Endodermal cell (in vitro differentiated cells): ENCODE data around the gene KRTAP5-6. TPM values are rescaled to one million over a fixed set of nuclear protein-coding genes. Genes with fewer than 3 reads are reported as not detected.
A peak's percentile ranks its signal among the peaks of the same experiment; 100 is the strongest.

Experiments
- DNase-seq: peaks from one replicate; pipeline ENCODE4 v3.0.0-alpha.2; 2017
- H3K27ac ChIP-seq: 2 replicates; pipeline ENCODE4 v1.5.1; 2013; ENCODE audit warnings: mild to moderate bottlenecking, low read depth, low read length, moderate library complexity
- H3K27me3 ChIP-seq: 2 replicates; pipeline ENCODE4 v1.6.1; 2013; ENCODE audit warnings: mild to moderate bottlenecking, low read length, moderate library complexity; ENCODE audit not compliant: insufficient read depth, control insufficient read depth, poor library complexity, severe bottlenecking
- H3K36me3 ChIP-seq: 2 replicates; pipeline ENCODE4 v1.7.0; 2013; ENCODE audit warnings: mild to moderate bottlenecking, low read length, moderate library complexity; ENCODE audit not compliant: control insufficient read depth, insufficient read depth
- H3K4me1 ChIP-seq: one replicate; pipeline ENCODE4 v1.7.0; 2013; ENCODE audit warnings: low read length; ENCODE audit not compliant: control insufficient read depth, insufficient read depth
- H3K4me3 ChIP-seq: 2 replicates; pipeline ENCODE4 v1.5.1; 2013; ENCODE audit warnings: mild to moderate bottlenecking, low read length, moderate library complexity
- H3K9ac ChIP-seq: 2 replicates; pipeline ENCODE4 v1.6.1; 2013; ENCODE audit warnings: mild to moderate bottlenecking, low read length, moderate library complexity; ENCODE audit not compliant: poor library complexity, severe bottlenecking; ENCODE audit errors: extremely low read depth
- H3K9me3 ChIP-seq: 2 replicates; pipeline ENCODE4 v1.6.1; 2013; ENCODE audit warnings: mild to moderate bottlenecking, low read length, moderate library complexity; ENCODE audit not compliant: control insufficient read depth
- H3K27ac Mint-ChIP-seq: 2 replicates; pipeline ENCODE4 v1.8.0; 2020; ENCODE audit warnings: mixed read lengths
- H3K27me3 Mint-ChIP-seq: 2 replicates; pipeline ENCODE4 v1.8.0; 2021; ENCODE audit warnings: mild to moderate bottlenecking, mixed read lengths; ENCODE audit not compliant: insufficient read depth
- H3K36me3 Mint-ChIP-seq: 2 replicates; pipeline ENCODE4 v1.8.0; 2020; ENCODE audit warnings: low read depth, mixed read lengths
- H3K4me1 Mint-ChIP-seq: 2 replicates; pipeline ENCODE4 v1.8.0; 2020; ENCODE audit warnings: mixed read lengths
- H3K4me3 Mint-ChIP-seq: 2 replicates; pipeline ENCODE4 v1.8.0; 2020; ENCODE audit warnings: mild to moderate bottlenecking, moderate library complexity, mixed read lengths
- H3K9me3 Mint-ChIP-seq: 2 replicates; pipeline ENCODE4 v1.8.0; 2020; ENCODE audit warnings: mild to moderate bottlenecking, mixed read lengths
- CTCF ChIP-seq: fragments of 200-600 bp; sonication (generic); conservative IDR thresholded peaks from 2 replicates; pipeline ENCODE4 v1.5.0; 2021; ENCODE audit warnings: antibody characterized with exemption, mild to moderate bottlenecking
- WGBS, 2 experiments: methylation state at CpG; one replicate each; pipeline versions ENCODE4 v1.1.5 to v1.1.7; 2013; ENCODE audit warnings: missing lambda C conversion rate in 2 of 2, mixed read lengths in 1 of 2; ENCODE audit not compliant: insufficient coverage in 1 of 2, insufficient read length in 1 of 2; 5-methylcytosine and 5-hydroxymethylcytosine counted together
- total RNA-seq, 2 donors: library from RNA; stranded (reverse); fragmentation: NEBNext Ultra II Directional in 1 of 2; extraction: Animal tissue kit (Norgen Biotek cat#: 25700) in 1 of 2; gene quantifications; 2 replicates in 1 of 2; 3 replicates in 1 of 2; pipeline ENCODE4 v1.2.1, GENCODE V29; 2021

Gene KRTAP5-6
- total RNA-seq, 2 donors from 2014 or later = not detected

DNA sequence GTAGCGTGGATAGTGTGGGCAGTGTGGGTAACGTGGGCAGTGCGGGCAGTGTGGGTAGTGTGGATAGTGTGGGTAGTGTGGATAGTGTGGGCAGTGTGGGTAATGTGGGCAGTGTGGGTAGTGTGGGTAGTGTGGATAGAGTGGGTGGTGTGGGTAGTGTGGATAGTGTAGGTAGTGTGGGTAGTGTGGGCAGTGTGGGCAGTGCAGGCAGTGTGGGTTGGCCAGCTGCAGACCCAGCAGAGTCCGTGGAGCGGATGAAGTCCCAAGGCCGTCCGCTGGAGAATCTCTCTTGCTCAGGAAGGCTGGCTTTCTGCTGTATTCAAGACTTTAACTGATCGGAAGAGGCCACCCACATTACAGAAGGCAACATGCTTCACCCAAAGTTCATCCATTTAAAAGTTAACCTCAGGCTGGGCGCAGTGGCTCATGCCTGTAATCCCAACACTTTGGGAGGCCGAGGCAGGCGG lies 26.1 kb upstream of the KRTAP5-6 start:
- WGBS, 2 experiments = 73 to 92% methylated on average over 2 to 11 of the region's 11 CpGs
- no peak for DNase-seq
- Mint-ChIP-seq H3K4me3 (no peak overlapping the region), H3K36me3 (no peaks in the 10 kb centered on the region), H3K27me3 (peaks cover 63% of the 10 kb centered on the region), H3K4me1 (peaks cover 9% of the 10 kb centered on the region), H3K27ac (no peak overlapping the region), H3K9me3 (no peaks in the 10 kb centered on the region)
- Histone ChIP-seq H3K4me1 (peaks cover 6% of the 10 kb centered on the region), H3K27ac (no peak overlapping the region), H3K9me3 (no peaks in the 10 kb centered on the region), H3K27me3 (peaks cover 61% of the 10 kb centered on the region), H3K36me3 (no peaks in the 10 kb centered on the region), H3K9ac (no peak overlapping the region), H3K4me3 (no peak overlapping the region)
- TF ChIP-seq CTCF = no peak

DNA sequence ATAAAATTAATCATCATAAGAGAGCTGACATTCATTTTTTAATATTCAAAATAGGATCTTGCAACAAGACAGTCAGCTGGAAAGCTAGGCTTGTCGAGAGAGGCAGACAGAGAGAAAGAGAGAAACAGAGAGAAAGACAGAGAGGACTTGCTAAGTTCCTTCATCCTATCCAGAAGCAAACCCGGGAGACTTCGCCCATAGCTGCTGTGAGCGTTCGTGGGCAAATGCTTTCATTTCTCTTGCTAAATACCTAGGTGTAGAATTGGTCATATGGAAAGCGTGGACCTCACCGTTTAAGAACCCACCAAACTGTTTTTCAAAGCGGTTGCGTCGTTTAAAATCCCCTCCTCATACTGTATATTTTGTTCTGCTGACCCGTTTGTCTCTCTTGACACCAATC lies 25.3 kb upstream of the KRTAP5-6 start:
- Histone ChIP-seq H3K36me3 (no peaks in the 10 kb centered on the region), H3K4me3 (no peak overlapping the region), H3K4me1 (peaks cover 6% of the 10 kb centered on the region), H3K27ac (no peak overlapping the region), H3K9ac (no peak overlapping the region), H3K9me3 (no peaks in the 10 kb centered on the region), H3K27me3 (peaks cover 61% of the 10 kb centered on the region)
- peaks cover 9% of the 10 kb centered on the region for H3K4me1 Mint-ChIP-seq
- H3K36me3 Mint-ChIP-seq = no peaks in the 10 kb centered on the region
- no peaks in the 10 kb centered on the region for H3K9me3 Mint-ChIP-seq
- H3K27me3 Mint-ChIP-seq = peaks cover 68% of the 10 kb centered on the region
- DNase-seq = peak; percentile 23
- TF ChIP-seq CTCF = no peak
- no peak overlapping the region for H3K27ac Mint-ChIP-seq
- H3K4me3 Mint-ChIP-seq = no peak overlapping the region
- 90 to 94% methylated on average over 11 of the region's 11 CpGs for WGBS, 2 experiments

DNA sequence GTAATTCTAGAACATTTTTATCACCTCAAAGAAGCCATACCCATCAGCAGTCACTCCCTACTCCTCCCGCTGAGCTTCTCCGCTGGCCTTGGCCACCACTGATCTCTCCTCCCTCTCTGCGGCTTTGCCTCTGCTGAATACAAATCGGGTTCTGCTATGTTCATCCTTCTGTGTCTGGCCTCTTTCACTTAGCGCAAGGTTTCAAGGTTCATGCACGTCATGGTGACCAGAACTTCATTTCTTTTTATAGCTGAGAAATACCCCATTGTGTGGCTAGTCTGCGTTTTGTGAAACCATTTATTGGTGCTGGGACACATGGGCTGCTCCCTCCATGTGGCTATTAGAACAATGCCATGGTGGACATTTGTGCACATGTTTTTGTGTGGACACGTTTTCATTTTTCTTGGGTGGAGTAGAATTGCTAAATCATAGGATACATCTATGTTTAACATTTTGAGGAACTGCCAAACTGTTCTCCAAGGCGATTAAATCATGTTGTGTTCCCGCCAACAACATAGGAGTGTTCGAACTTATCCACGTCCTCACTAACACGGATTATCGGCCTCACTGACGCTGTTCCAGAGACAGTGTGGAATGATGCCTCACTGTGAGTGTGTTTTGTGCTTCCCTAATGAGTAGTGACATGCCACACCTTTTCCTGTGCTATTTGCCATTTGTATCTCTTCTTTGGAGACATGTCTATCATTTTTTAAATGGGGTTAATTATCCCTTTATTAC lies 24.2 kb upstream of the KRTAP5-6 start:
- peak; percentile 20 for DNase-seq
- H3K36me3 Mint-ChIP-seq = no peaks in the 10 kb centered on the region
- H3K27ac Mint-ChIP-seq = no peak overlapping the region
- no peaks in the 10 kb centered on the region for H3K9me3 ChIP-seq
- no peak for TF ChIP-seq CTCF
- H3K4me1 ChIP-seq = peaks cover 3% of the 10 kb centered on the region
- no peaks in the 10 kb centered on the region for H3K36me3 ChIP-seq
- no peaks in the 10 kb centered on the region for H3K9me3 Mint-ChIP-seq
- H3K4me3 Mint-ChIP-seq = no peak overlapping the region
- peaks cover 11% of the 10 kb centered on the region for H3K4me1 Mint-ChIP-seq
- no peak overlapping the region for H3K9ac ChIP-seq
- H3K4me3 ChIP-seq = no peak overlapping the region
- peaks cover 67% of the 10 kb centered on the region for H3K27me3 Mint-ChIP-seq
- H3K27me3 ChIP-seq = peaks cover 61% of the 10 kb centered on the region
- WGBS, 2 experiments = 90 to 93% methylated on average over 14 to 15 of the region's 15 CpGs
- no peak overlapping the region for H3K27ac ChIP-seq
